ENCODE data around the gene PNPLA3. TPM values are rescaled to one million over a fixed set of nuclear protein-coding genes. Genes with fewer than 3 reads are reported as not detected.

The PNPLA3 gene
- total RNA-seq, 1 donor from 2014 or later, result 25.0 TPM

- DNase-seq (ENCODE audit: low read depth), result no peak
These were observed 33.3 kb downstream of the PNPLA3 start for GRCh38 chr22:43956805-43957463.

GRCh38 chr22:43957871-43958270 is 34.3 kb downstream of the PNPLA3 start:
- peak; percentile 26 for DNase-seq (ENCODE audit: low read depth)

- no peak for DNase-seq (ENCODE audit: low read depth)
These were observed 40.8 kb downstream of the PNPLA3 start for GRCh38 chr22:43964314-43964857.

- DNase-seq (ENCODE audit: low read depth), result no peak
These were observed 43.5 kb downstream of the PNPLA3 start for GRCh38 chr22:43967069-43967468.

GRCh38 chr22:43968614-43969013 is 45.0 kb downstream of the PNPLA3 start:
- no peak for DNase-seq (ENCODE audit: low read depth)

- DNase-seq (ENCODE audit: low read depth), result no peak
These were observed 45.6 kb downstream of the PNPLA3 start for GRCh38 chr22:43969021-43969878.

- no peak for DNase-seq (ENCODE audit: low read depth)
These were observed 46.6 kb downstream of the PNPLA3 start for GRCh38 chr22:43969989-43970755.

GRCh38 chr22:43971112-43971511 is 47.5 kb downstream of the PNPLA3 start:
- no peak for DNase-seq (ENCODE audit: low read depth)

GRCh38 chr22:43972931-43973462 is 49.4 kb downstream of the PNPLA3 start:
- no peak for DNase-seq (ENCODE audit: low read depth)

GRCh38 chr22:43974028-43974545 is 50.5 kb downstream of the PNPLA3 start:
- DNase-seq (ENCODE audit: low read depth), result no peak

GRCh38 chr22:43975041-43975440 is 51.4 kb downstream of the PNPLA3 start:
- no peak for DNase-seq (ENCODE audit: low read depth)

- no peak for DNase-seq (ENCODE audit: low read depth)
These were observed 53.5 kb downstream of the PNPLA3 start for GRCh38 chr22:43976861-43977795.

- DNase-seq (ENCODE audit: low read depth), result no peak
These were observed 55.0 kb downstream of the PNPLA3 start for GRCh38 chr22:43978558-43978957.

- no peak for DNase-seq (ENCODE audit: low read depth)
These were observed 57.0 kb downstream of the PNPLA3 start for GRCh38 chr22:43980579-43980978.

- DNase-seq (ENCODE audit: low read depth), result no peak
These were observed 57.4 kb downstream of the PNPLA3 start for GRCh38 chr22:43980996-43981395.

GRCh38 chr22:43983808-43984207 is 60.2 kb downstream of the PNPLA3 start:
- no peak for DNase-seq (ENCODE audit: low read depth)

- DNase-seq (ENCODE audit: low read depth), result no peak
These were observed 61.9 kb downstream of the PNPLA3 start for GRCh38 chr22:43985532-43985931.

GRCh38 chr22:43988116-43988820 is 64.7 kb downstream of the PNPLA3 start:
- DNase-seq (ENCODE audit: low read depth), result peak; percentile 3

GRCh38 chr22:43988960-43989359 is 65.4 kb downstream of the PNPLA3 start:
- DNase-seq (ENCODE audit: low read depth), result no peak
